Hepatocyte (in vitro differentiated cells): ENCODE measurements around the gene BBS9. TPM values are rescaled to one million over a fixed set of nuclear protein-coding genes. Genes with fewer than 3 reads are reported as not detected.
"Not testable (repeated sequence)": the region's sequence is repeated elsewhere in the genome, so short reads cannot be mapped to it uniquely, and the experiment has no call there.

Experiments used
- DNase-seq: peaks from one replicate; pipeline ENCODE4 v3.0.0-alpha.2; 2016; ENCODE audit warnings: low spot score
- H2AFZ ChIP-seq: fragments of 200-600 bp; sonication (generic); 2 replicates; pipeline ENCODE4 v1.6.0; 2016; ENCODE audit warnings: antibody characterized with exemption, mild to moderate bottlenecking
- H3K27ac ChIP-seq: fragments of 200-600 bp; sonication (generic); 2 replicates; pipeline ENCODE4 v1.5.1; 2016; ENCODE audit warnings: mild to moderate bottlenecking
- H3K27me3 ChIP-seq: fragments of 200-600 bp; sonication (generic); 2 replicates; pipeline ENCODE4 v1.6.1; 2016
- H3K36me3 ChIP-seq: fragments of 200-600 bp; sonication (generic); replicated peaks from 2 replicates; pipeline ENCODE4 v1.5.1; 2016; ENCODE audit warnings: low read depth; ENCODE audit not compliant: insufficient read depth
- H3K4me1 ChIP-seq: fragments of 200-600 bp; sonication (generic); 2 replicates; pipeline ENCODE4 v1.5.1; 2016; ENCODE audit warnings: mild to moderate bottlenecking, moderate library complexity; ENCODE audit not compliant: insufficient read depth
- H3K4me2 ChIP-seq: fragments of 200-600 bp; sonication (generic); 2 replicates; pipeline ENCODE4 v1.6.0; 2016
- H3K4me3 ChIP-seq: fragments of 200-600 bp; sonication (generic); 2 replicates; pipeline ENCODE4 v1.5.1; 2016; ENCODE audit warnings: mild to moderate bottlenecking
- H3K79me2 ChIP-seq: fragments of 200-600 bp; sonication (generic); 2 replicates; pipeline ENCODE4 v1.6.0; 2017; ENCODE audit warnings: mild to moderate bottlenecking
- H3K9me2 ChIP-seq: fragments of 200-600 bp; sonication (generic); replicated peaks from 2 replicates; pipeline ENCODE4 v1.6.0; 2017; ENCODE audit warnings: mild to moderate bottlenecking; ENCODE audit not compliant: insufficient read depth
- H3K9me3 ChIP-seq: fragments of 200-600 bp; sonication (generic); 2 replicates; pipeline ENCODE4 v1.5.1; 2016; ENCODE audit warnings: low read depth, mild to moderate bottlenecking
- H4K20me1 ChIP-seq: fragments of 200-600 bp; sonication (generic); 2 replicates; pipeline ENCODE4 v1.6.0; 2016; ENCODE audit warnings: mild to moderate bottlenecking; ENCODE audit not compliant: insufficient read depth, poor library complexity, severe bottlenecking
- EZH2 ChIP-seq: fragments of 200-600 bp; sonication (generic); IDR thresholded peaks from 2 replicates; pipeline ENCODE4 v1.6.1; 2016; ENCODE audit warnings: antibody characterized with exemption, mild to moderate bottlenecking, borderline replicate concordance
- EZH2phosphoT487 ChIP-seq: fragments of 200-600 bp; sonication (generic); IDR thresholded peaks from one replicate; pipeline ENCODE4 v1.6.1; 2018; ENCODE audit warnings: antibody characterized with exemption, mild to moderate bottlenecking, low read depth, moderate library complexity; ENCODE audit not compliant: unreplicated experiment, severe bottlenecking
- WGBS: methylation state at CpG from one replicate; pipeline ENCODE4 v1.1.6; 2016; ENCODE audit warnings: low lambda C conversion rate; ENCODE audit errors: missing lambda C conversion rate; 5-methylcytosine and 5-hydroxymethylcytosine counted together
- polyA plus RNA-seq: library from polyadenylated mRNA; unstranded; fragments of >200 nt; fragmentation: Nextera tagmentation; extraction: Ambion mirVana; gene quantifications from 2 replicates; pipeline ENCODE4 v1.2.1, GENCODE V29; 2016
- total RNA-seq: library from RNA; depleted of rRNA; stranded (reverse); fragments of >200 nt; gene quantifications from 2 replicates; pipeline ENCODE4 v1.2.3, GENCODE V29; 2014
- TF ChIP-seq, protein P1 (sequence below): fragments of 200-600 bp; sonication (generic); IDR thresholded peaks from 2 replicates; pipeline ENCODE4 v1.5.1; 2016; ENCODE audit warnings: antibody characterized with exemption, mild to moderate bottlenecking; ENCODE audit not compliant: poor library complexity

Gene BBS9
- total and polyA plus RNA-seq, 2 experiments from 2014 or later = 10.1 to 12.3 TPM

DNA sequence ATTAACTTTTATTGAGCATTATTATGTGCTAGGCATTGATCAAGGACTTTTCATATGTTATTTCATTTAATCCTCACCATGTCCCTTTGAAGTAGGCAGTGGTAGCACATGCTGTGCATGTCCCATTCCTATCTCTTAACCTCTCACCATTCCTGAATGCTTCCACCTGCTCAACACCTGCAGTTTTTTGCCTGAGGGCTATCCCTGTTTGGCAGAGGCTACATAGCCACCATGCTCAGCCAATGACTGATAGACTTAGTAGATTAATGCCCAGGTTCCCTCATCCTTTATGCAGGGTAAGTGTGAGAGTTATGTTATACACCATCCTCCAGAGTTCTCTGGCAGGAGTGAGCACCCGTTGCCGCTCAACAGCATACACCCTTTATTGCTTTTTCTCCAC lies 387.8 kb downstream of the BBS9 start:
- no peak overlapping the region for H3K27ac ChIP-seq
- H4K20me1 ChIP-seq = no peaks in the 10 kb centered on the region
- no peaks in the 10 kb centered on the region for H3K27me3 ChIP-seq
- H3K4me3 ChIP-seq = no peak overlapping the region
- H3K9me3 ChIP-seq = no peaks in the 10 kb centered on the region
- no peak for DNase-seq
- no peaks in the 10 kb centered on the region for H3K36me3 ChIP-seq
- TF ChIP-seq EZH2 = no peak
- no peak for TF ChIP-seq EZH2phosphoT487
- TF ChIP-seq, protein P1, sequence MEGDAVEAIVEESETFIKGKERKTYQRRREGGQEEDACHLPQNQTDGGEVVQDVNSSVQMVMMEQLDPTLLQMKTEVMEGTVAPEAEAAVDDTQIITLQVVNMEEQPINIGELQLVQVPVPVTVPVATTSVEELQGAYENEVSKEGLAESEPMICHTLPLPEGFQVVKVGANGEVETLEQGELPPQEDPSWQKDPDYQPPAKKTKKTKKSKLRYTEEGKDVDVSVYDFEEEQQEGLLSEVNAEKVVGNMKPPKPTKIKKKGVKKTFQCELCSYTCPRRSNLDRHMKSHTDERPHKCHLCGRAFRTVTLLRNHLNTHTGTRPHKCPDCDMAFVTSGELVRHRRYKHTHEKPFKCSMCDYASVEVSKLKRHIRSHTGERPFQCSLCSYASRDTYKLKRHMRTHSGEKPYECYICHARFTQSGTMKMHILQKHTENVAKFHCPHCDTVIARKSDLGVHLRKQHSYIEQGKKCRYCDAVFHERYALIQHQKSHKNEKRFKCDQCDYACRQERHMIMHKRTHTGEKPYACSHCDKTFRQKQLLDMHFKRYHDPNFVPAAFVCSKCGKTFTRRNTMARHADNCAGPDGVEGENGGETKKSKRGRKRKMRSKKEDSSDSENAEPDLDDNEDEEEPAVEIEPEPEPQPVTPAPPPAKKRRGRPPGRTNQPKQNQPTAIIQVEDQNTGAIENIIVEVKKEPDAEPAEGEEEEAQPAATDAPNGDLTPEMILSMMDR = no peak
- H3K9me2 ChIP-seq = no peaks in the 10 kb centered on the region
- H3K79me2 ChIP-seq = no peaks in the 10 kb centered on the region
- no peak overlapping the region for H2AFZ ChIP-seq
- H3K4me2 ChIP-seq = no peak overlapping the region
- 100% methylated on average over 2 of the region's 2 CpGs for WGBS
- H3K4me1 ChIP-seq = no peaks in the 10 kb centered on the region

DNA sequence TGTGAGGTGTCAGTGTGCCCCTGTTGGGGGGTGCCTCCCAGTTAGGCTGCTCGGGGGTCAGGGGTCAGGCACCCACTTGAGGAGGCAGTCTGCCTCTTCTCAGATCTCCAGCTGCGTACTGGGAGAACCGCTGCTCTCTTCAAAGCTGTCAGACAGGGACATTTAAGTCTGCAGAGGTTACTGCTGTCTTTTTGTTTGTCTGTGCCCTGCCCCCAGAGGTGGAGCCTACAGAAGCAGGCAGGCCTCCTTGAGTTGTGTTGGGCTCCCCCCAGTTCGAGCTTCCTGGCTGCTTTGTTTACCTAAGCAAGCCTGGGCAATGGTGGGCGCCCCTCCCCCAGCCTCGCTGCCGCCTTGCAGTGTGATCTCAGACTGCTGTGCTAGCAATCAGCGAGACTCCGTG lies 397.6 kb downstream of the BBS9 start:
- H3K27me3 ChIP-seq, H3K9me3 ChIP-seq, H3K27ac ChIP-seq, H3K4me3 ChIP-seq, DNase-seq, H3K36me3 ChIP-seq, H3K9me2 ChIP-seq, H4K20me1 ChIP-seq, H3K4me1 ChIP-seq, H3K79me2 ChIP-seq, H2AFZ ChIP-seq: not testable (repeated sequence)
- WGBS = 37% methylated on average over 9 of the region's 9 CpGs
- H3K4me2 ChIP-seq = peak overlapping the region; percentile 59

DNA sequence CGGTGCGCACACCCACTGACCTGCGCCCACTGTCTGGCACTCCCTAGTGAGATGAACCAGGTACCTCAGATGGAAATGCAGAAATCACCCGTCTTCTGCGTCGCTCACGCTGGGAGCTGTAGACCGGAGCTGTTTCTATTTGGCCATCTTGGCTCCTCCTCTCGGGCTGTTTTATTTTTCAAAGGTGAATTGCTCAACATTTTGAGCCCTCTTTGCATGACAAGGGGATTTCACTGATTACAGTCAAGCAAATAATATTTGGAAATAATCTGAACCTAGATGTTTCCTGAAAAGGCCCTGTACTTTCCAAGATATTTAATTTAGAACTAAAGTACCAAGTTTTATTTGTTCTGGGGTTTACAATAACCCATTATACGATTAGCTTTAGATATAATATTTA lies 398.2 kb downstream of the BBS9 start:
- H3K79me2 ChIP-seq, DNase-seq, H3K4me1 ChIP-seq, H2AFZ ChIP-seq, H3K9me3 ChIP-seq, H3K4me3 ChIP-seq, H4K20me1 ChIP-seq, H3K27me3 ChIP-seq, H3K27ac ChIP-seq, H3K36me3 ChIP-seq, H3K9me2 ChIP-seq: not testable (repeated sequence)
- H3K4me2 ChIP-seq = peak overlapping the region; percentile 59
- 41% methylated on average over 9 of the region's 10 CpGs for WGBS

DNA sequence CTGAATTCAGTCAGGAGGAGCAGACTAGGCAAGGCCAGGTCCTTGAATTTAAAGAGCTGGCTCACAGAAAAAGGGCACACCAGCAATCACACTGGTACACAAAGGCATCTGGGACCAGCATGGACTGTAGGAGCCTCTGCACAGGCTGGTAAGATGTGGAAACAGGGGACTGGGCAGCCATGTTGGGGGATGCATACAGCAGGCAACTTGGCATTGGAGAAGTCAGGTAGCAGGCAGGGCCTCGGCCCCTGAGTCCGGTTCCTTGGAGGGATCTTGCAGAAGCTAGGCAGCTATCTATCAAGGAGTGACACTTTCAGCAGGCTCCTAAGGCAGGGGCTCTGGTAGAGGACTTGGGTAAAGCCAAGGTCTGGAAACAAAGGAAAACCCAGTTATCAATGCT lies 399.7 kb downstream of the BBS9 start:
- H3K4me3 ChIP-seq = no peak overlapping the region
- H3K9me3 ChIP-seq = no peaks in the 10 kb centered on the region
- TF ChIP-seq EZH2phosphoT487 (no peak), EZH2 (no peak)
- TF ChIP-seq, protein P1 = no peak
- H3K4me2 ChIP-seq = no peak overlapping the region
- H2AFZ ChIP-seq = no peak overlapping the region
- H3K79me2 ChIP-seq = no peaks in the 10 kb centered on the region
- WGBS = 74% methylated on average over 2 of the region's 2 CpGs
- H3K27ac ChIP-seq = no peak overlapping the region
- no peaks in the 10 kb centered on the region for H3K9me2 ChIP-seq
- no peaks in the 10 kb centered on the region for H3K36me3 ChIP-seq
- DNase-seq = no peak
- H4K20me1 ChIP-seq = no peaks in the 10 kb centered on the region
- no peaks in the 10 kb centered on the region for H3K27me3 ChIP-seq
- H3K4me1 ChIP-seq = no peaks in the 10 kb centered on the region

DNA sequence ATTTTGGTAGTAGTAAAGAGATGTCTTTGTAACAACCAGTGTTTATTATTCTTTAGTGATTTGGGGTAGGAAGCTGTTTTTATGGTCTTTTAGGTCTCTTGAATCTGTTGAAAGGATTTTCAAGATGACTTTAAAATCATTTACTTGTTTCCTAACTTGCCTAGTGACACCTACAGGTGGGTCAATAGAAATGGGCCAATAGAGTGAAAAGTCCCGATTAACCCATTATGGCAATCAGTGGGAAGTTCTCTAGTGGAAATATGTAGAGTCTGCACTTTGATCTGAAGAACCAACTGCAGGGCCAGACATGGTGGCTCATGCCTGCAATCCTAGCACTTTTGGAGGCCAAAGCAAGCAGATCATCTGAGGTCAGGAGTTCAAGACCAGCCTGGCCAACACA lies 401.3 kb downstream of the BBS9 start:
- H4K20me1 ChIP-seq = no peaks in the 10 kb centered on the region
- no peaks in the 10 kb centered on the region for H3K36me3 ChIP-seq
- no peak overlapping the region for H3K4me3 ChIP-seq
- H3K9me2 ChIP-seq = no peaks in the 10 kb centered on the region
- no peak for TF ChIP-seq EZH2phosphoT487
- no peak for TF ChIP-seq EZH2
- TF ChIP-seq, protein P1 = no peak
- H3K9me3 ChIP-seq = no peaks in the 10 kb centered on the region
- no peak overlapping the region for H3K27ac ChIP-seq
- H3K4me1 ChIP-seq = peaks cover 13% of the 10 kb centered on the region
- no peak overlapping the region for H2AFZ ChIP-seq
- no peaks in the 10 kb centered on the region for H3K79me2 ChIP-seq
- H3K27me3 ChIP-seq = no peaks in the 10 kb centered on the region
- 100% methylated on average over 1 of the region's 1 CpG for WGBS
- DNase-seq = no peak
- no peak overlapping the region for H3K4me2 ChIP-seq
